Parathyroid adenoma (tissue), 2 donors: ENCODE data around the gene SVOP.
A peak's percentile ranks its signal among the peaks of the same experiment; 100 is the strongest.

Experiments
- H2AFZ ChIP-seq: fragments of 300-600 bp; sonication (generic); one replicate; pipeline ENCODE4 v1.7.0; 2017; ENCODE audit warnings: antibody characterized with exemption, mild to moderate bottlenecking
- H3K27ac ChIP-seq: fragments of 300-600 bp; sonication (generic); one replicate; pipeline ENCODE4 v1.7.0; 2017
- H3K27me3 ChIP-seq: fragments of 300-600 bp; sonication (generic); one replicate; pipeline ENCODE4 v1.7.0; 2017; ENCODE audit warnings: low read length; ENCODE audit not compliant: control insufficient read depth, insufficient read depth
- H3K36me3 ChIP-seq: fragments of 300-600 bp; sonication (generic); one replicate; pipeline ENCODE4 v1.7.0; 2017; ENCODE audit warnings: low read length; ENCODE audit not compliant: control insufficient read depth, insufficient read depth
- H3K4me1 ChIP-seq: fragments of 300-600 bp; sonication (generic); one replicate; pipeline ENCODE4 v1.7.0; 2017; ENCODE audit warnings: control low read depth
- H3K4me2 ChIP-seq: fragments of 300-600 bp; sonication (generic); one replicate; pipeline ENCODE4 v1.7.0; 2017; ENCODE audit warnings: low read length
- H3K4me3 ChIP-seq: fragments of 300-600 bp; sonication (generic); one replicate; pipeline ENCODE4 v1.7.0; 2017; ENCODE audit warnings: low read depth, low read length
- H3K79me2 ChIP-seq: fragments of 300-600 bp; sonication (generic); one replicate; pipeline ENCODE4 v1.7.0; 2017; ENCODE audit warnings: control low read depth
- H3K9ac ChIP-seq: fragments of 300-600 bp; sonication (generic); one replicate; pipeline ENCODE4 v1.7.0; 2017; ENCODE audit warnings: mild to moderate bottlenecking
- H3K9me3 ChIP-seq: fragments of 300-600 bp; sonication (generic); one replicate; pipeline ENCODE4 v1.7.0; 2017; ENCODE audit warnings: low read length; ENCODE audit not compliant: control insufficient read depth
- TF ChIP-seq, protein P1 (sequence below): fragments of 300-600 bp; sonication (generic); IDR thresholded peaks from one replicate; pipeline ENCODE4 v1.7.0; 2017; ENCODE audit warnings: antibody characterized with exemption, mild to moderate bottlenecking
- donor health status: primary hyperparathyroidism.

The SVOP gene

GRCh38 chr12:108972358-108972757, 48.5 kb downstream of the SVOP start:
- H2AFZ ChIP-seq: no peak overlapping the region

GRCh38 chr12:108969622-108970021, 51.2 kb downstream of the SVOP start:
- TF ChIP-seq, protein P1, sequence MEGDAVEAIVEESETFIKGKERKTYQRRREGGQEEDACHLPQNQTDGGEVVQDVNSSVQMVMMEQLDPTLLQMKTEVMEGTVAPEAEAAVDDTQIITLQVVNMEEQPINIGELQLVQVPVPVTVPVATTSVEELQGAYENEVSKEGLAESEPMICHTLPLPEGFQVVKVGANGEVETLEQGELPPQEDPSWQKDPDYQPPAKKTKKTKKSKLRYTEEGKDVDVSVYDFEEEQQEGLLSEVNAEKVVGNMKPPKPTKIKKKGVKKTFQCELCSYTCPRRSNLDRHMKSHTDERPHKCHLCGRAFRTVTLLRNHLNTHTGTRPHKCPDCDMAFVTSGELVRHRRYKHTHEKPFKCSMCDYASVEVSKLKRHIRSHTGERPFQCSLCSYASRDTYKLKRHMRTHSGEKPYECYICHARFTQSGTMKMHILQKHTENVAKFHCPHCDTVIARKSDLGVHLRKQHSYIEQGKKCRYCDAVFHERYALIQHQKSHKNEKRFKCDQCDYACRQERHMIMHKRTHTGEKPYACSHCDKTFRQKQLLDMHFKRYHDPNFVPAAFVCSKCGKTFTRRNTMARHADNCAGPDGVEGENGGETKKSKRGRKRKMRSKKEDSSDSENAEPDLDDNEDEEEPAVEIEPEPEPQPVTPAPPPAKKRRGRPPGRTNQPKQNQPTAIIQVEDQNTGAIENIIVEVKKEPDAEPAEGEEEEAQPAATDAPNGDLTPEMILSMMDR: no peak
- no peak overlapping the region for H2AFZ ChIP-seq
- H3K27me3 ChIP-seq: no peaks in the 10 kb centered on the region
- H3K79me2 ChIP-seq: no peaks in the 10 kb centered on the region
- no peak overlapping the region for H3K4me3 ChIP-seq
- H3K9me3 ChIP-seq: no peaks in the 10 kb centered on the region
- no peaks in the 10 kb centered on the region for H3K36me3 ChIP-seq
- no peak overlapping the region for H3K9ac ChIP-seq
- no peaks in the 10 kb centered on the region for H3K4me1 ChIP-seq
- no peak overlapping the region for H3K27ac ChIP-seq
- H3K4me2 ChIP-seq: no peak overlapping the region

More at GRCh38 chr12:108972358-108972757, 48.5 kb downstream of the SVOP start:
- TF ChIP-seq, protein P1: no peak
- H3K27ac ChIP-seq: no peak overlapping the region
- H3K36me3 ChIP-seq: no peaks in the 10 kb centered on the region
- H3K4me3 ChIP-seq: no peak overlapping the region
- H3K9me3 ChIP-seq: no peaks in the 10 kb centered on the region
- no peaks in the 10 kb centered on the region for H3K27me3 ChIP-seq
- no peaks in the 10 kb centered on the region for H3K79me2 ChIP-seq
- H3K4me2 ChIP-seq: no peak overlapping the region
- H3K4me1 ChIP-seq: no peaks in the 10 kb centered on the region
- no peak overlapping the region for H3K9ac ChIP-seq

DNA sequence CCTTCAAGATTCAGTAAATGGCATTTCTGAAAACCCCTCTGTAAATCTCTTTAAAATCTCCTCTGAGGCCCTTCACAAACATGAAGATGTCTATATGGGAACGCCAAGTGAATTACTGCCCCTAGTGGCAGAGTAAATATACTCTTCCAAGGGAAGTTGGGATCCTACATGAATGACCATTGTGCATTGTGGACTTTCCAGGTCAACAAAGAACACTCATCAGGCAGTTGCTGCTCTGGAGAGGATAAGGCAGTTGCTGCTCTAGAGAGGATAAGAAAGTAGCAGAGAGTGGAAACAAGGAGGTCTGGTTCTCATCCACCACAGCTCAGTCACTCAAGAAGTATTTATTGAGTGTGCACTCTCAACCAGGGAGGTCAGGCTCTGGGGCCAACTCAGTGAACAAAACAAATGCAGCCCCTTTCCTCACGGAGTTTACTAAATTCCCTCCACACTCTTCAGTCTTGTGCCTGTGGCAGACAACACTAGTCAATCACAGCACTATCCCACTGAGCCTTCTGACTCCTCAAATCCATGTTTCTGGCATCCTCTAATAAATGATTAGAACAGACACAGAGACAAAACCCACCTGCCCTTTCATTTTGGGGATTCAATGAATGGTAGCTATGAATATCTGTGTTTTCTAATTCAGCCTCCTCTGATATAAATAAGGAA, 52.9 kb downstream of the SVOP start:
- H3K4me2 ChIP-seq: no peak overlapping the region
- no peak overlapping the region for H2AFZ ChIP-seq
- H3K9me3 ChIP-seq: no peaks in the 10 kb centered on the region
- TF ChIP-seq, protein P1: peak; percentile 47
- H3K79me2 ChIP-seq: no peaks in the 10 kb centered on the region
- H3K4me1 ChIP-seq: no peaks in the 10 kb centered on the region
- H3K36me3 ChIP-seq: no peaks in the 10 kb centered on the region
- H3K27ac ChIP-seq: no peak overlapping the region
- no peak overlapping the region for H3K4me3 ChIP-seq
- no peaks in the 10 kb centered on the region for H3K27me3 ChIP-seq
- H3K9ac ChIP-seq: no peak overlapping the region

DNA sequence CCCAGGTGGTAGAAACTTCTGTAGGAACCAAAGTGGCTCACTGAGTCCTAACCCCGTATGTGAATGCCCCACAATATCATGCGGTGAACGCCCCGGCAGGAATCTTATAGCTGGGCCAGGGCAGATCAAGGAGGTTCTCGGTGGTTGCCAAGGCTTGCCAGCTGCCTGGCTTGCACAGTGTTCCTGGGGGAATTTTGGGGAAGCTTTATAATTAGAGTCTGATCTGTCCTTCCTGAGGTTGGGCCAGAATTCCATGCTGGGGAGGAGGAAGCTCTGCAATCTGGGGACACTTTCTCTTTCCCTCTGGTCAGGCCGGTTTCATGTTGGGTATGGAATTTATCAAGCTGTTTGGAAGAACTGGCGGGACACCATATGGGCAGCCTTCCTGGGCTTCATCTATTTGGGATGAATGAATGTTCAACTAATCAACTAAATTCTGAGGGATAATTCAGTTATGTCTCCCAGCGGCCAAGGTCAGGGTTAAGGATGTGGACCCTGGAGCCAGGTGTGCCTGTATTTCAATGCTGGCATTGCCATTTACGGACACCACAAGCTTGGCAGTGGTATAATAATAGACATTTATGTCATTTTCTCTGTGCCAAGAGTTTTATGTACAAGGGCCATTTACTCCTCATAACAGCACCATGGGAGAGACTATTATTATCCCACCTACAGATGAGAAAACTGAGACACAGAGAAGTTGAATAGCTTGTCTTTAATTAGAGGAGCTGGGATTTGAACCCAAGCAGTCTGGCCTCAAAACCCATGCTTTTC, 54.3 kb downstream of the SVOP start:
- Histone ChIP-seq H3K4me3 (no peak overlapping the region), H3K27me3 (no peaks in the 10 kb centered on the region), H3K4me2 (no peak overlapping the region), H3K36me3 (no peaks in the 10 kb centered on the region), H2AFZ (no peak overlapping the region), H3K9me3 (no peaks in the 10 kb centered on the region), H3K4me1 (no peaks in the 10 kb centered on the region), H3K9ac (no peak overlapping the region), H3K27ac (no peak overlapping the region), H3K79me2 (no peaks in the 10 kb centered on the region)
- TF ChIP-seq, protein P1: no peak
